GM13977 (cell line): ENCODE measurements around the gene PLOD3.

ENCODE experiments used
- DNase-seq: peaks from one replicate; pipeline ENCODE4 v3.0.0; 2012; ENCODE audit warnings: low spot score
- in situ Hi-C: fragments of 300-500 bp; cut with MboI; formaldehyde crosslinking; loops from one replicate; pipeline ENCODE4 v1.12.0; 2022; ENCODE audit warnings: low sequenced_read_pairs, low pct_unique_long_range_greater_than_20kb, mixed read lengths, inconsistent platforms; ENCODE audit not compliant: unreplicated experiment
- TF ChIP-seq, protein P1 (sequence below): IDR thresholded peaks from 2 replicates; pipeline ENCODE4 v1.5.1; 2012; ENCODE audit warnings: mild to moderate bottlenecking, control low read depth; ENCODE audit not compliant: insufficient read depth; ENCODE audit errors: extremely low read depth, missing control alignments

The PLOD3 gene

DNA sequence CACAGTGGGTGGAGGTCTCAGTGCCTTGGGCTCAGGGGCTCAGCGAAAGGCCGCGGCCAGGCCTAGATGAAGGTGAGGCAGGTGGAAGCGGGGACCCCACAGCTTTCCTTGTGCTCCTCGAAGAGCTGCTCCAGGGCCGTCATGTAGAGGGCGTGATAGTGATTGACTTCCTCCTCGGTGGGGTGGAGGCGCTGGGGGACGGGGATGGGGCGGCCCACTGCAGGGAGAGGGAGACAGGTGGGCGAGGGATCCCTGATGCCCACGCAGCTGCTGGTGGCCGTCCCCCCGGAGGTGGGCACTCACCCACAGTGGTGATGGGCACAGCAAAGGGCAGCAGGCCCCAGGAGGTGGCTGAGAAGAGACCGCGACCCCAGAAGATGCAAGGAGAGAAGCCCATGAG is 21.5 kb downstream of the PLOD3 start:
- in situ Hi-C loops: no loop called here
- DNase-seq: no peak
- TF ChIP-seq, protein P1, sequence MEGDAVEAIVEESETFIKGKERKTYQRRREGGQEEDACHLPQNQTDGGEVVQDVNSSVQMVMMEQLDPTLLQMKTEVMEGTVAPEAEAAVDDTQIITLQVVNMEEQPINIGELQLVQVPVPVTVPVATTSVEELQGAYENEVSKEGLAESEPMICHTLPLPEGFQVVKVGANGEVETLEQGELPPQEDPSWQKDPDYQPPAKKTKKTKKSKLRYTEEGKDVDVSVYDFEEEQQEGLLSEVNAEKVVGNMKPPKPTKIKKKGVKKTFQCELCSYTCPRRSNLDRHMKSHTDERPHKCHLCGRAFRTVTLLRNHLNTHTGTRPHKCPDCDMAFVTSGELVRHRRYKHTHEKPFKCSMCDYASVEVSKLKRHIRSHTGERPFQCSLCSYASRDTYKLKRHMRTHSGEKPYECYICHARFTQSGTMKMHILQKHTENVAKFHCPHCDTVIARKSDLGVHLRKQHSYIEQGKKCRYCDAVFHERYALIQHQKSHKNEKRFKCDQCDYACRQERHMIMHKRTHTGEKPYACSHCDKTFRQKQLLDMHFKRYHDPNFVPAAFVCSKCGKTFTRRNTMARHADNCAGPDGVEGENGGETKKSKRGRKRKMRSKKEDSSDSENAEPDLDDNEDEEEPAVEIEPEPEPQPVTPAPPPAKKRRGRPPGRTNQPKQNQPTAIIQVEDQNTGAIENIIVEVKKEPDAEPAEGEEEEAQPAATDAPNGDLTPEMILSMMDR: no peak

DNA sequence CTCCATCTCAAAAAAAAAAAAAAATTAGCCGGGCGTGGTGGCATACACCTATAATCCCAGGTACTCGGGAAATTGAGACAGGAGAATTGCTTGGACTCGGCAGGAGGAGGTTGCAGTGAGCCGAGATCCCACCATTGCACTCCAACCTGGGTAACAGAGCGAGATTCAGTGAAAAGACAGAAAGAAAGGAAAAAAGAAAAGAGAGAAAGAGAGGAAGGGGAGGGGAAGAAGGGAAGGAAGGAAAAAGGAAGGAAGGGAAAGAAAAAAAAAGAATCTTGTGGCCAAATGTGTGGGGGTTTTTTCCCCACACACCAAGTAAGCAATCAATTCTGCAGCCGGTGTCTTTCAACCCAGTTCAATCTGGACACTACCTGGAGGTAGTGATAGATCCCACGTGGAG is 28.3 kb downstream of the PLOD3 start:
- in situ Hi-C loops: no loop called here
- DNase-seq: no peak
- TF ChIP-seq, protein P1: no peak

DNA sequence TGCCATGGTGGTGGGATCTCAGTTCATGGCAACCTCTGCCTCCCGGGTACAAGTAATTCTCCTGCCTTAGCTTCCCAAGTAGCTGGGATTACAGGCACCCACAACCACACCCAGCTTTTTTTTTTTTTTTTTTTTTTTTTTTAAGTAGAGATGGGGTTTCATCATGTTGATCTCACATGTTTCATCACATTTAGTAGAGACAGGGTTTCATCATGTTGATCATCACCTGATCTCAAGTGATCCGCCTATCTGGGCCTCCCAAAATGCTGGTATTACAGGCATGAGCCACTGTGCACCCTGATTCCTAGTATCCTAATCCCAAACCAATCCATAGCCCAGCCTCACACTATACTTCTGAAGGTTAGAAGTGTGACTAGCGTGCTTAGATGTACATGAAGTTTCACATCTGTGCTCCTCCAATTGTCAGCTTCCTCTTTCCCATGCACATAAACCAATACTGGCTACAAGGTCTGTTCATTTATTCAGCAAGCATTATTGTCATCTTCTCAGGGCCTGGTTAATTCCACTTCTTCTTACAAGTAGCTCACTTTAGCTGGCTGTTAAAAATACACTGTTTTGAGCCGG is 30.4 kb downstream of the PLOD3 start:
- DNase-seq: no peak
- TF ChIP-seq, protein P1: no peak
- in situ Hi-C loops: no loop called here

DNA sequence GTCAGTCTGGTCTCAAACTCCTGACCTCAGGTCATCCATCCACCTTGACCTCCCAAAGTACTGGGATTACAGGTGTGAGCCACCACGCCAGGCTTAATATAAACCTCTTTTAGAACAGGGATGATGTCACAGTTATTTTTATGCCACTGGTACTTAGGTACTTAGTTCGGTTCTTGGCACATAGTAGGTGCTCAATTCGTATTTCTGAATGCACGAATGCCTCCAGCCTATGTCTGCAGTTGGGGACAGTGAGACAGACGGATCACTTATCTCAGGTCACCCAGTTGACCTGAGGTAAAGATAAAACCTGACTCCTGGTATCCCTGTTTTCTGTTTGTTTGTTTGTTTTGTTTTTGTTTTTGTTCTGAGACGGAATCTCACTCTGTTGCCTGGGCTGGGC is 31.2 kb downstream of the PLOD3 start:
- no peak for DNase-seq
- TF ChIP-seq, protein P1: no peak
- in situ Hi-C loops: no loop called here

DNA sequence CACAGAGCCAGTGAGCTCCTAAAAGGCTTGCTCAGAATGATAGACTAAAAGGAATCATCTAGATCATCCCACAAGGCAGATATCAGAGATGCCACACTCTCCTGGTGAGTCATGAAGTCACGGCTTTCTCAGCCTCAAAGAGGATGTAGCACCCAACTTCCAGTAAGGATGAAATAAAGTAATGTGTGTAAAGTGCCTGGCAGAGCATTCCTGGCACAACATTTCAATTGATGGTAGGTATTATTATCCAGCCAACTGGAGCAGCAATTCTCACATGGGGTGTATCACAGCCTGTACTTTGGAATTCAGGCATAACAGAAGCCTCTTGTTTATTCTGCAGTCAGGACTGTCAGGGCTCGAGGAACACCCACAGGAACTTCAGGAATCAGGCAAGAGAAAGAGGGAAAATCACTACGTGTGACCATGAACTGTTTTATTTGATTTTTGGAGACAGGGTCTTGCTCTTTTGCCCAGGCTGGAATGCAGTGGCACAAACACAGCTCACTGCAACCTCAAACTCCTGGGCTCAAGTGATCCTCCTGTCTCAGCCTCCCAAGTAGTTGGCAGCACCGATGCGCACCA is 32.0 kb downstream of the PLOD3 start:
- no peak for DNase-seq
- in situ Hi-C loops: no loop called here
- TF ChIP-seq, protein P1: no peak

DNA sequence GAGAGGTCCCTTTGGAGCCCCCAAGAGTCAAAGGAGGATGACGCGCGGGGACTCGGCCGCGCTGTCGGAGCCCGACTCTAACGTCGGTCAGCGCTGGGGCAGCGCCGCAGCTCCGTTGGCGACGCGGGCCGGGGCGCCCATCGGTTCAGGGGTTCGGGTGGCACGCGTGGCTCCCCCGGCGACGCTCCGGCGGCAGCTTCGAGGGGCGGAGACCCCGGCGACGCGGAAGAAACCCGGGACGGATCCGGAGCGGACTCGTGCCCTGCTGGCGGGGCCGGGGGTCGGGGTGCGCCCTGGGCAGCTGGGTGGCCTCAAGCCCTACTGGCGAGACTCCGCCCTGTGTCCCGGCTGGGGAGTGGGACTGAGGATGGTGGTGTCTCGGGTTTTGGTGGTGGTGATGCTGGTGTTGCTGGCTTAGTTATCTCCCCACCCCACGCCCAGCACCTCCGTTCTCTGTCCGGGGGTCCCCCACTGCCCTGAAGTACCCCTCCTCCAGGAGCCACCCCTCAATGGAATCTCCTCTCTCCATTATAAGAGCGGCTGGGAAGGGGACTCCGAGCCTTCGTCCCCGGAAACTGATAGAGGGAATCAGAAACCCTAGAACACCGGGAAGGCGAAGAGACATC is 37.1 kb downstream of the PLOD3 start, which contains the start of gene NAT16:
TSS of gene NAT16 (minus strand) at position 164 of the 626 bp plus-strand sequence. CDS start 5,486 bp downstream, outside the sequence.
- in situ Hi-C loops: no loop called here
- TF ChIP-seq, protein P1: no peak
- DNase-seq: no peak
